Chondrocyte (in vitro differentiated cells): ENCODE measurements around the gene TMEM202. TPM values are rescaled to one million over a fixed set of nuclear protein-coding genes. Genes with fewer than 3 reads are reported as not detected.

ENCODE experiments used
- DNase-seq: peaks from one replicate; pipeline ENCODE4 v3.0.0; 2021; ENCODE audit warnings: mixed read lengths, low spot score
- H3K27ac Mint-ChIP-seq: one replicate; pipeline ENCODE4 v1.8.0; 2021; ENCODE audit warnings: mild to moderate bottlenecking, moderate library complexity, mixed read lengths; ENCODE audit not compliant: unreplicated experiment
- H3K27me3 Mint-ChIP-seq: 2 replicates; pipeline ENCODE4 v1.8.0; 2021; ENCODE audit warnings: low read depth, mixed read lengths
- H3K36me3 Mint-ChIP-seq: 2 replicates; pipeline ENCODE4 v1.8.0; 2021; ENCODE audit warnings: low read depth, mixed read lengths
- H3K4me1 Mint-ChIP-seq: 2 replicates; pipeline ENCODE4 v1.8.0; 2021; ENCODE audit warnings: low read depth, mild to moderate bottlenecking, mixed read lengths
- H3K4me3 Mint-ChIP-seq: one replicate; pipeline ENCODE4 v1.8.0; 2021; ENCODE audit warnings: mild to moderate bottlenecking, moderate library complexity, mixed read lengths; ENCODE audit not compliant: unreplicated experiment
- H3K9me3 Mint-ChIP-seq: 2 replicates; pipeline ENCODE4 v1.8.0; 2021; ENCODE audit warnings: low read depth, mixed read lengths
- total RNA-seq: library from RNA; stranded (reverse); gene quantifications from 3 replicates; pipeline ENCODE4 v1.2.1, GENCODE V29; 2021
- TF ChIP-seq, protein P1 (sequence below): fragments of 200-600 bp; sonication (generic); IDR thresholded peaks from 2 replicates; pipeline ENCODE4 v1.5.0; 2021; ENCODE audit warnings: antibody characterized with exemption, mild to moderate bottlenecking, moderate library complexity

The TMEM202 gene
- total RNA-seq, 1 donor from 2014 or later: not detected

DNA sequence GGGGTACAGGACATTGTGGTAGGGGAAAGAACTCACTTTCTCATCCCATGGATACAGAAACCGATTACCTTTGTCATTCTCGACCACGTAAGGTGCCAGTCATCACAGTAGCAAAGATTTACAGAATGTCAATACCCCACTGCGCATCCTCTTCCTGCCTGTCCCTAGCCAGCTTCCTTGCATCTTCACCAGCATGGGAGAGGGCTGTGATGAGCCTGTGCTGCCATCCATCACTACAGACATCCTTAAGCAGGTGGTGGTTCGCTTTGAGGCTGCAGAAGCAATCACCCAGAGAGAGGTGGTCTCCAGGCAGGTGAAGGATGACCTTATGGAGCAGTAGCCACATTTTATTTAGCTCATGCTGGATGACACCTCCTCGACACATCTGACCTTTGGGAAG is 52.7 kb downstream of the TMEM202 start:
- no peak overlapping the region for H3K27ac Mint-ChIP-seq
- no peaks in the 10 kb centered on the region for H3K4me1 Mint-ChIP-seq
- TF ChIP-seq, protein P1, sequence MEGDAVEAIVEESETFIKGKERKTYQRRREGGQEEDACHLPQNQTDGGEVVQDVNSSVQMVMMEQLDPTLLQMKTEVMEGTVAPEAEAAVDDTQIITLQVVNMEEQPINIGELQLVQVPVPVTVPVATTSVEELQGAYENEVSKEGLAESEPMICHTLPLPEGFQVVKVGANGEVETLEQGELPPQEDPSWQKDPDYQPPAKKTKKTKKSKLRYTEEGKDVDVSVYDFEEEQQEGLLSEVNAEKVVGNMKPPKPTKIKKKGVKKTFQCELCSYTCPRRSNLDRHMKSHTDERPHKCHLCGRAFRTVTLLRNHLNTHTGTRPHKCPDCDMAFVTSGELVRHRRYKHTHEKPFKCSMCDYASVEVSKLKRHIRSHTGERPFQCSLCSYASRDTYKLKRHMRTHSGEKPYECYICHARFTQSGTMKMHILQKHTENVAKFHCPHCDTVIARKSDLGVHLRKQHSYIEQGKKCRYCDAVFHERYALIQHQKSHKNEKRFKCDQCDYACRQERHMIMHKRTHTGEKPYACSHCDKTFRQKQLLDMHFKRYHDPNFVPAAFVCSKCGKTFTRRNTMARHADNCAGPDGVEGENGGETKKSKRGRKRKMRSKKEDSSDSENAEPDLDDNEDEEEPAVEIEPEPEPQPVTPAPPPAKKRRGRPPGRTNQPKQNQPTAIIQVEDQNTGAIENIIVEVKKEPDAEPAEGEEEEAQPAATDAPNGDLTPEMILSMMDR: no peak
- peaks cover 22% of the 10 kb centered on the region for H3K27me3 Mint-ChIP-seq
- H3K36me3 Mint-ChIP-seq: no peaks in the 10 kb centered on the region
- DNase-seq: no peak
- H3K4me3 Mint-ChIP-seq: no peak overlapping the region
- H3K9me3 Mint-ChIP-seq: no peaks in the 10 kb centered on the region

DNA sequence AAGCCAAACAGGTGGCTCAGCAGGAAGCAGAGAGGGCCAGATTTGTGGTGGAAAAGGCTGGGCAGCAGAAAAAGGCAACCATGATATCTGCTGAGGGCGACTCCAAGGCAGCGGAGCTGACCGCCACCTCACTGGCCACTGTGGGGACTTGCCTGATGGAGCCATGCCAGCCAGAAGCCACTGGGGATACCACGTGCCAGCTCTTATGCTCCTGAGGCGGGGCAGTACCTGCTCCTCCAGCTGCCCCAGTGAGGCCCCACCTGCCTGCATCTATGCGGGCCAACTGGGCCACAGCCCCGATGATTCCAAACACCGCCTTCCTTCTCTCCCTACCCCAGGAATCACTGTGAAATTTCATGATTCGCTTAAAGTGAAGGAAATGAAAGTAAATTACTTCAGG is 53.1 kb downstream of the TMEM202 start:
- Mint-ChIP-seq H3K36me3 (no peaks in the 10 kb centered on the region), H3K4me3 (no peak overlapping the region), H3K4me1 (no peaks in the 10 kb centered on the region), H3K9me3 (no peaks in the 10 kb centered on the region), H3K27ac (no peak overlapping the region), H3K27me3 (peaks cover 22% of the 10 kb centered on the region)
- DNase-seq: no peak
- TF ChIP-seq, protein P1: no peak

DNA sequence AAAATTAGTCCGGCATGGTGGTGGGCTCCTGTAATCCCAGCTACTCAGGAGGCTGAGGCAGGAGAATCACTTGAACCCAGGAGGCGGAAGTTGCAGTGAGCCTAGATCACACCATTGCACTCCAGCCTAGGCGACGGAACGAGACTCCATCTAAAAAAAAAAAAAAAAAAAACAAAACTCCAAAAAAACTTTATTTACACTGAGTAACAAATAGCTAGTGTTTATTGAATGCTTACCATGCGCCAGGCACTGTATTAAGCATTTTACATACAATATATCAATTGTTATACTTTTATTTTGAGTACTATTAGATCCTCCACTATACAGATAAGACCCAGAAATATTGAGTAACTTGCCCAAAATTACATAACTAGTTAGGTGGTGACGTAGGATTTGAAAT is 58.6 kb downstream of the TMEM202 start:
- TF ChIP-seq, protein P1: no peak
- DNase-seq: no peak
- Mint-ChIP-seq H3K9me3 (no peaks in the 10 kb centered on the region), H3K27ac (no peak overlapping the region), H3K4me3 (no peak overlapping the region), H3K27me3 (peaks cover 9% of the 10 kb centered on the region), H3K36me3 (peaks cover 2% of the 10 kb centered on the region), H3K4me1 (peaks cover under 1% of the 10 kb centered on the region)

Other genes with a start within 250 kb of the TMEM202 start
- 0.32 to 0.77 TPM (median 0.65 TPM) in 3 replicates for gene GRAMD2A, start 200.5 kb upstream of the TMEM202 start, total RNA-seq
- 909 to 976 TPM (median 944 TPM) in 3 replicates for gene PKM, start 167.1 kb upstream of the TMEM202 start, total RNA-seq
- 72.4 to 73.1 TPM (median 72.5 TPM) in 3 replicates for gene PARP6, start 125.8 kb upstream of the TMEM202 start, total RNA-seq
- gene CELF6, start 78.1 kb upstream of the TMEM202 start, total RNA-seq: 0.42 to 1.3 TPM in 2 of 3 replicates, not detected in the other
- gene HEXA, start 22.3 kb upstream of the TMEM202 start, total RNA-seq: 194 to 221 TPM (median 199 TPM) in 3 replicates
- gene ARIH1, start 76.0 kb downstream of the TMEM202 start, total RNA-seq: 150 to 169 TPM (median 164 TPM) in 3 replicates